Suprapubic skin (tissue), 4 donors: ENCODE results near the gene SEC14L2.

Source experiments
- EP300 ChIP-seq: sonication (generic); formaldehyde crosslinking; IDR thresholded peaks from one replicate; pipeline ENCODE4 v1.6.1; 2017; ENCODE audit warnings: antibody characterized with exemption
- POLR2A ChIP-seq, 2 donors: fragments of 450-650 bp; IDR thresholded peaks; one replicate each; pipeline ENCODE4 v1.6.1; 2017; ENCODE audit warnings: antibody characterized with exemption in 2 of 2, mild to moderate bottlenecking in 2 of 2, moderate library complexity in 2 of 2
- POLR2AphosphoS5 ChIP-seq, 3 donors: sonication (generic); formaldehyde crosslinking; IDR thresholded peaks; one replicate each; pipeline ENCODE4 v1.6.1; 2017; ENCODE audit warnings: antibody characterized with exemption in 3 of 3
- TF ChIP-seq, protein P1 (sequence below), 2 donors: fragments of 200-600 bp in 1 of 2; fragments of 450-650 bp in 1 of 2; sonication (generic) in 1 of 2; IDR thresholded peaks; one replicate each; pipeline ENCODE4 v1.5.1; 2016 to 2019; ENCODE audit warnings: antibody characterized with exemption in 2 of 2, mild to moderate bottlenecking in 1 of 2, moderate library complexity in 1 of 2

DNA sequence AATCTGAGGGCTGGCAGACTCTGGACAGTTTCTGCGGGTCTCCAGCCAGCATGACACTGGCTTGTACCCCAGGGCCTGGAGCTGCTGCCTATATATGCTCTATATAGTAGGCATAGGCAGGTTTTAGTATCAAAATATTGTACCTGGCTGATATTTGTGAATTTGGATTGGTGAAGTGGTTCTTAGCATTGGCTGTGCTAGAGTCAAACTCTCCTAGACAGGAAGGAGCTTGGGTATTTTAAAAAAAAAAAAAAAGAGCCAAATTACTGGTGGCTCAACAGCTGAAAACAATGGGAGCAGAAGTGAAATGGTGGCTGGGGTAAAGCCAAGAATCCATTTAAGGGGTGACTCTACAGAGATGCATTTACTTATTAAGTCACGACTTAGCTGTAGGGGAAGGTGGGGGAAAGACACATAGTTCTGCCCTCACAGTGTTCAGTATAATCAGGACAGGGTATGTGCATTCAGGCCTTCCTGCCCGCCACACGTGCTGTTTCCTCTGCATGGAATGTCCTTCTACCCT, 17.8 kb downstream of the SEC14L2 start:
- TF ChIP-seq, protein P1, sequence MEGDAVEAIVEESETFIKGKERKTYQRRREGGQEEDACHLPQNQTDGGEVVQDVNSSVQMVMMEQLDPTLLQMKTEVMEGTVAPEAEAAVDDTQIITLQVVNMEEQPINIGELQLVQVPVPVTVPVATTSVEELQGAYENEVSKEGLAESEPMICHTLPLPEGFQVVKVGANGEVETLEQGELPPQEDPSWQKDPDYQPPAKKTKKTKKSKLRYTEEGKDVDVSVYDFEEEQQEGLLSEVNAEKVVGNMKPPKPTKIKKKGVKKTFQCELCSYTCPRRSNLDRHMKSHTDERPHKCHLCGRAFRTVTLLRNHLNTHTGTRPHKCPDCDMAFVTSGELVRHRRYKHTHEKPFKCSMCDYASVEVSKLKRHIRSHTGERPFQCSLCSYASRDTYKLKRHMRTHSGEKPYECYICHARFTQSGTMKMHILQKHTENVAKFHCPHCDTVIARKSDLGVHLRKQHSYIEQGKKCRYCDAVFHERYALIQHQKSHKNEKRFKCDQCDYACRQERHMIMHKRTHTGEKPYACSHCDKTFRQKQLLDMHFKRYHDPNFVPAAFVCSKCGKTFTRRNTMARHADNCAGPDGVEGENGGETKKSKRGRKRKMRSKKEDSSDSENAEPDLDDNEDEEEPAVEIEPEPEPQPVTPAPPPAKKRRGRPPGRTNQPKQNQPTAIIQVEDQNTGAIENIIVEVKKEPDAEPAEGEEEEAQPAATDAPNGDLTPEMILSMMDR (IDR thresholded peaks at IDR 0.05): no peak
- TF ChIP-seq POLR2AphosphoS5 (IDR thresholded peaks at IDR 0.05): no peak
- no peak for TF ChIP-seq POLR2A (IDR thresholded peaks at IDR 0.05)
- no peak for TF ChIP-seq EP300
